ENCODE results near the gene ARHGAP18. TPM values are rescaled to one million over a fixed set of nuclear protein-coding genes. Genes with fewer than 3 reads are reported as not detected.
"Not testable (repeated sequence)": the region's sequence is repeated elsewhere in the genome, so short reads cannot be mapped to it uniquely, and the experiment has no call there.

ARHGAP18 gene
- total RNA-seq, 6 donors from 2014 or later, result 30.4 to 56.8 (median 48.9) TPM

GRCh38 chr6:129575378-129576118 lies 134.4 kb downstream of the ARHGAP18 start:
- DNase-seq, result peak in 1 of 2 donors; percentile 24
- Histone ChIP-seq H3K36me3 (peaks cover 0 to 26% (median 2%) of the 10 kb centered on the region in 4 donors), H3K4me1 (peaks cover 0 to 5% (median 1%) of the 10 kb centered on the region in 4 donors), H3K27me3 (no peaks in the 10 kb centered on the region), H3K4me3 (peak overlapping the region in 1 of 4 donors; percentile 26), H3K9me3 (no peaks in the 10 kb centered on the region), H3K27ac (no peak overlapping the region)
- peak; percentile 76 to 90 for ATAC-seq (ENCODE audit: low FRiP score in 2 of 2)
- peak; percentile 33 to 69 (median 53) for TF ChIP-seq CTCF (IDR thresholded peaks at IDR 0.05)
- no peak for TF ChIP-seq POLR2AphosphoS5 (IDR thresholded peaks at IDR 0.05)
- no peak for TF ChIP-seq POLR2A (IDR thresholded peaks at IDR 0.05)
- 35 to 36% methylated on average over 10 of the region's 10 CpGs for WGBS, 2 donors

GRCh38 chr6:129574605-129575004 lies 135.4 kb downstream of the ARHGAP18 start:
- not testable (repeated sequence) for H3K27ac ChIP-seq; H3K4me1 ChIP-seq; H3K27me3 ChIP-seq; H3K4me3 ChIP-seq; H3K9me3 ChIP-seq; ATAC-seq (ENCODE audit: low FRiP score in 2 of 2); DNase-seq
- WGBS, 2 donors, result 93% methylated on average over 5 of the region's 5 CpGs
- H3K36me3 ChIP-seq, result peaks cover 0 to 21% (median 1%) of the 10 kb centered on the region in 4 donors

GRCh38 chr6:129570929-129571328 lies 139.0 kb downstream of the ARHGAP18 start:
- not testable (repeated sequence) for H3K27ac ChIP-seq
- WGBS, 2 donors, result 95 to 100% methylated on average over 1 of the region's 1 CpG

GRCh38 chr6:129568015-129568414 lies 142.0 kb downstream of the ARHGAP18 start:
- no peak for ATAC-seq (ENCODE audit: low FRiP score in 2 of 2)
- TF ChIP-seq CTCF (IDR thresholded peaks at IDR 0.05) (no peak), POLR2A (IDR thresholded peaks at IDR 0.05) (no peak), EP300 (IDR thresholded peaks at IDR 0.05) (no peak), POLR2AphosphoS5 (IDR thresholded peaks at IDR 0.05) (no peak)
- WGBS, 2 donors, result 89 to 90% methylated on average over 4 of the region's 4 CpGs

More at GRCh38 chr6:129570929-129571328, 139.0 kb downstream of the ARHGAP18 start:
- not testable (repeated sequence) for H3K4me1 ChIP-seq; DNase-seq; ATAC-seq (ENCODE audit: low FRiP score in 2 of 2); H3K36me3 ChIP-seq; H3K9me3 ChIP-seq; H3K27me3 ChIP-seq; H3K4me3 ChIP-seq

GRCh38 chr6:129567374-129567773 lies 142.6 kb downstream of the ARHGAP18 start:
- Histone ChIP-seq H3K27me3 (no peaks in the 10 kb centered on the region), H3K4me1 (no peaks in the 10 kb centered on the region), H3K4me3 (no peak overlapping the region), H3K27ac (no peak overlapping the region), H3K9me3 (no peaks in the 10 kb centered on the region), H3K36me3 (peaks cover 0 to 4% (median 0%) of the 10 kb centered on the region in 4 donors)
- DNase-seq, result peak in 1 of 2 donors; percentile 25
- no peak for TF ChIP-seq EP300 (IDR thresholded peaks at IDR 0.05)
- peak in 2 of 6 experiments; percentile 27 to 43 for TF ChIP-seq CTCF (IDR thresholded peaks at IDR 0.05)
- ATAC-seq (ENCODE audit: low FRiP score in 2 of 2), result no peak
- WGBS, 2 donors, result 75 to 83% methylated on average over 5 of the region's 5 CpGs

More at GRCh38 chr6:129568015-129568414, 142.0 kb downstream of the ARHGAP18 start:
- Histone ChIP-seq H3K4me3 (no peak overlapping the region), H3K27me3 (no peaks in the 10 kb centered on the region), H3K36me3 (peaks cover 0 to 4% (median 0%) of the 10 kb centered on the region in 4 donors), H3K27ac (no peak overlapping the region), H3K9me3 (no peaks in the 10 kb centered on the region), H3K4me1 (no peaks in the 10 kb centered on the region)
- DNase-seq, result no peak

- H3K27ac ChIP-seq, result no peak overlapping the region
- no peak overlapping the region for H3K4me3 ChIP-seq
- H3K9me3 ChIP-seq, result no peaks in the 10 kb centered on the region
- H3K36me3 ChIP-seq, result peaks cover 0 to 4% (median 0%) of the 10 kb centered on the region in 4 donors
- ATAC-seq (ENCODE audit: low FRiP score in 2 of 2) (no peak), DNase-seq (no peak)
- H3K27me3 ChIP-seq, result no peaks in the 10 kb centered on the region
- no peaks in the 10 kb centered on the region for H3K4me1 ChIP-seq
- TF ChIP-seq POLR2AphosphoS5 (IDR thresholded peaks at IDR 0.05) (no peak), POLR2A (IDR thresholded peaks at IDR 0.05) (no peak), CTCF (IDR thresholded peaks at IDR 0.05) (no peak), EP300 (IDR thresholded peaks at IDR 0.05) (no peak)
- WGBS, 2 donors, result 72 to 74% methylated on average over 2 of the region's 2 CpGs
Measured at GRCh38 chr6:129565811-129566210, 144.2 kb downstream of the ARHGAP18 start.
